ENCODE measurements around the gene SNX15.

The SNX15 gene

DNA sequence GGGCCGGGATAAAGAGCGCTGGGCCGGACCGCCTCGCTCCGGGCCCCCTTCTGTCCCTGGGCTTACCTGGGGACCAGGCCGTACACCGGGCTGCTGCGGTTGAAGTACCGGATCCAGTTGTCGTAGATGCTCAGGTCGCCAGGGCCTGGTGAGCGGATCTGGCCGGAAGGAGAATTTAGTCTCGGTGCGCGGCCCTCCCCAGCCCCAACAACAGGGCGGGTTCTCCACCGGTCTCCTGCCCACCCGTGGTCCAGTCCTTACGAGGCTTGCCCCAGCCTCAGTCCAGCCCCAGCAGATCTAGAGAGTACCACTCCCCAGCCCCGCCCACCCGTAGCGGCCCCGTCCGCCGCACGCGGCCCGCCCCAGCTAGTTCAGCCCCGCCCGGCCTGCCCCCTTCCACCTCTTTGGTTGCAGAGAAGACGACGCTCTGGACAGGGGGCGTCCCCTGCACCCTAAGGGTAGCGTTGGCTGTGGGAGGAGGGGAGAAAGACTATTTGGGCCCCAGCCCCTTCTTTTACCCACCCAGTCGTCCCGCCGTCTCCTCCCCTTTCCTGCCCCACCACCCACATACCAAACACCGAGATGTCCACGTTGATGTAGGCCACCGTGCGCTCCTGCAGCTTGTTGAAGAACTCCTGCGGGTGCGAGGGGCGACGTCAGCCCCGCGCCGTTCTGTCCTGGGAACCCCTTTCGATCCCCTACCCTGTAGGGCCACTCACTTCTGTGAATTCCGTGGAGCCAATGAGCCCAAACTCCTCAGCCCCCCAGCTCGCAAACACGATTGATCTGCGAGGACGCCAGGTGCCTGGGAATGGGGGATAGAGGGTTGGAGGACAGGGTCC, 20.6 kb downstream of the SNX15 start:
- in situ Hi-C loops (cut with MboI; ENCODE audit: low pct_unique_long_range_greater_than_20kb, low sequenced_read_pairs): no loop called here

DNA sequence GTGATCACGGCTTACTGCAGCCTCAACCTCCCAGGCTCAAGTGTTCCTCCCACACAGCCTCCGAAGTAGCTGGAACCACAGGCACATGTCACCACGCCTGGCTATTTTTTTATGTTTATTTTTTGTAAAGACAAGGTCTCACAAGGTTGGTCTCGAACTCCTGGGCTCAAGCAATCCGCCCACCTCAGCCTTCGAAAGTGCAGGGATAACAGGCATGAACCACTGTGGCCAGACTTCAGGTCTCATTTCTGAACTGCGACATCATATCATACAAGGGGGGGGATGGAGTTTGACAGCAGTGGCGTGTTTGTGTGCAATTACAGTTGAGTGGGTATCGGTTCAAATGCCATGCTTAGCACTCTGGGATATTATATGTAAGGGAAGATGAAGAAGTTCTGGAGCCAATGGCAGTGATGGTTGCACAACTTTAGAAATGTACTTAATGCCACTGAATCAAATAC, 24.2 kb downstream of the SNX15 start:
- in situ Hi-C loops (cut with MboI; ENCODE audit: low pct_unique_long_range_greater_than_20kb, low sequenced_read_pairs): no loop called here
- no peak for DNase-seq

More for the DNA sequence above, 20.6 kb downstream of the SNX15 start:
- no peak for DNase-seq

DNA sequence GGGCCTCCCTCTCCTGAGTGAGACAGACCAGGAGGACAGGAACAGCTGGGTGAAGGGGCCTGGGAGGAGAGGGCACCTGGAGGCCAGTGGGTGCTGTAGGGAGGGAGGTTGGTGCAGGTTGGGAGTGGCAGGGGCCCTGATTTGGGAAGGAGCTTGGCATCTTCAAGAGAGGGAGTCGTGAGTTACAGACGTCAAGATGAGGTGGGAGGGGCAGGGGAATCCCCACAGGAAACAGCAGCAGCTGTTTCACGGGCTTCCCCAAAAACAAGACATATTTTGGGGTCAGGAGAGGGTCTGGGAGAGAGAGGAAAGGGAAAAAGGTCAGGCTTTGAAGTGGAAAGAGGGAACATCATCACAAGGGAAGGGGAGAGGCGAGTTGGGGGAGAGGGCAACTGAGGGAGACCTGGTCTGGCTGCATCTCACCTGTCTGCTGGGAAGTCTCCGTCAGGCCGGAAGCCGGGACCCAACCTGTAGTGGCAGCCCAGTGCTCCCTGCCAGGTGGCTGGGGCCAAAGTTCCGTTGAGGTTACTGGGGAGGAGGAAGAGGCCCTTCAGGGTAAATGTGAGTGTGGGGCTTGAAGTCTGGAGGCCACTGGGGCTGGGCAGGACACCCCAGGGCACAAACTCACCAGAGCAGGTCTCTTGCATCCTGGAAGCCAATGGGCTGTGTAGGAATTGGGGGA, 26.7 kb downstream of the SNX15 start:
- no peak for DNase-seq
- in situ Hi-C loops (cut with MboI; ENCODE audit: low pct_unique_long_range_greater_than_20kb, low sequenced_read_pairs): no loop called here

DNA sequence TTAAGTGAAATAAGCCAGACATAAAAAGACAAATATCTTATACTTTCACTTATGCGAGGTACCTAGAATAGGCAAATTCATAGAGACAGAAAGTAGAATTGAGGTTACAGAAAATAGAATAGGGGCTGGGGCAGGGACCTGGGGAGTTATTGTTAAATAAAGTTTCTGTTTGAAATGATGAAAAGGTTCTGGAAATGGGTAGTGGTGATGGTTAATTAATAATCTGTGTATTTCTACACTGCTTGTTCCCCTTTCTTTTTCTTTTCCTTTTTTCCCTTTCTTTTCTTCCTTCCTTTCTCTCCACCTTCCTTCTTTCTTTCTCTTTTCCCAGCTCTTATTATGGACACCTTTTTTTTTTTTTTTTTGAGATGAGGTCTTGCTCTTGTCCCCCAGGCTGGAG, 28.3 kb downstream of the SNX15 start:
- in situ Hi-C loops (cut with MboI; ENCODE audit: low pct_unique_long_range_greater_than_20kb, low sequenced_read_pairs): no loop called here

DNA sequence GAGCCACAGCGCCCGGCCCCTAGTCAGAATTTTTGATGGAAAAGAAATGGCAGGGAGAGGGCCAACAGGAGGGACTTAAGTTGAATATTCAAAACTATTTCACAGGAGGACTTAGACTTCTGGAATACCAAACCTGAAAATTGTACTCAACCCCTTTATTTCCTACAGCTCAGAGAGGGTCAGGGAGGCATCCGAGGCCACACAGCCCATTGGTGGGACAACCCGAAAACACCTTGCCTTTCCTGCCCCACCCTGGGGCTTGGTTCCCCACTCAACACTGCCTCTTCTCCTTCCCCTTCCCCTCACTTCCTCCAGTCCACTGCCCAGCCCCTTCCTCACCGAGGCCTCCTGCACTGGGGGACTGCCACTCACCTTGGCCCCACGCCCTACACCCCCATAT, 29.8 kb downstream of the SNX15 start:
- DNase-seq: no peak
- in situ Hi-C loops (cut with MboI; ENCODE audit: low pct_unique_long_range_greater_than_20kb, low sequenced_read_pairs): no loop called here

More for the DNA sequence above, 28.3 kb downstream of the SNX15 start:
- DNase-seq: no peak

DNA sequence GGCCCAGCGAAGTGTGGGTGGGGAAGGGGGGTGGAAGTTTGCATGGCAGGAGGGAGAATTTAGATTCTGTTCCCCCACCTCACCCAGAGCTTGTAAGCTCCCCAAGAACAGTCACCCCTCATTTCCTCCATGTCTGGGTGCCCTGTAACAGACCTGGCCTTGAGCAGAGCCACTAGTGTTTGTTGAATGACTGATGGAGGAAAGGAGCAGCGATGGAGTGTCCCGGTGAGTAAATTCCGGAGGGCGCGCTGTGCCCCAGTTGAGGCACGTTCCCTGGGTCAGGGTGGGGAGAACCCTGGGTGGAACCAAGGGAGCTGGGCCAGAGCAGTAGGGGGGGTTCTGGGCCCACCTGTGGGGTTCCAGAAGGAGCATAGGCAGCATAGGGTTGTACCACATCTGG, 30.3 kb downstream of the SNX15 start:
- DNase-seq: no peak
- in situ Hi-C loops (cut with MboI; ENCODE audit: low pct_unique_long_range_greater_than_20kb, low sequenced_read_pairs): no loop called here

DNA sequence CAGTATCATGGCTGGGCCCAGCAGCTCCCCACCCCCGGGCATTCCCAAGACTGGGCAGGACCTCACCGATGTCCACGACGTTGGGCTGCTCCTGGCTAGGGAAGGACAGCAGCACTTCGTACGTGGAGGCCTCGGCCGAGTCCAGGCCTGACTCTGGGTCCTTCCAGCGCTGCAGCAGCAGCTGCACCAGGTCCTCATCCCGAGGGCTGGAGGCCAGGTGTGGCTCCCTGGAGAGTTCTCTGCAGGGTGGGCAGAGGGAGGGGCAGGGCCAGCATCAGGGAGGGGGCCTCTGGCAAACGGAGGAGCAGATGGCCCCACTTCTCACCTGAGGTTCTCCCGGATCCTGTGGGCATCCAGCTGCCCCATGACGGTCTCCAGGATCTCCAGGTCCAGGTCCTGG, 30.8 kb downstream of the SNX15 start:
- in situ Hi-C loops (cut with MboI; ENCODE audit: low pct_unique_long_range_greater_than_20kb, low sequenced_read_pairs): no loop called here
- DNase-seq: no peak

DNA sequence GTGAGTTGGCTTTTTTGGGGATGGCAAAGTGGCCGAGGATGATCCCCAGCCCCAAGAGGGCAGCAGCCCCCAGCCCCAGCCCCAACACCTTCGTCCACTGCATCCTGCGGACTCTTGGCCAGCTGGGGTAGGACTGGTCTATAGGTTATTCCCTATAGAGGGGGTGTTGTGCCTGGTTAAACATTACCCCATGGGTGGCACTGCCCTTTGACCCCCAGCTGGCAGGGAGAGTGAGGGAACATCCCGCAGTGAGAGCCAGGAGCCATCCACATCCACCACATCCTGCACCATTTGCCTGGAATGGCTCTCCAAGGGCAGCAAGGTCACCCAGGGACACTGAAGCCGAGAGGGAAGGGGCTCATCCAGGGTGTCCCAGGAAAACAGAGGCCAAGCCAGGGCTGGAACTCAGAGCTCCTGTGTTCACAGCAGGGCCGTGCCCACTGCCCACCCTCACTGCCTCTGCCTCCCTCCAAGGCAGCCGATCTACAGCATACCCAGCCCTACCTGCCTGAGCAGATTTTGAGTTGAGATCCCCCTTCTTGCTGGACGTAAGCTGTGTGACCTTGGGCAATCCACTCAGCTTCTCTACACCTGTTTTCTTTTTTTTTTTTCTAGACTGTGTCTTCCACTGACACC, 31.3 kb downstream of the SNX15 start, which contains the start of gene NAALADL1:
TSS of gene NAALADL1 (minus strand) at position 135 of the 636 bp plus-strand sequence. CDS start at position 103, 32 bp downstream.
- in situ Hi-C loops (cut with MboI; ENCODE audit: low pct_unique_long_range_greater_than_20kb, low sequenced_read_pairs): no loop called here

DNA sequence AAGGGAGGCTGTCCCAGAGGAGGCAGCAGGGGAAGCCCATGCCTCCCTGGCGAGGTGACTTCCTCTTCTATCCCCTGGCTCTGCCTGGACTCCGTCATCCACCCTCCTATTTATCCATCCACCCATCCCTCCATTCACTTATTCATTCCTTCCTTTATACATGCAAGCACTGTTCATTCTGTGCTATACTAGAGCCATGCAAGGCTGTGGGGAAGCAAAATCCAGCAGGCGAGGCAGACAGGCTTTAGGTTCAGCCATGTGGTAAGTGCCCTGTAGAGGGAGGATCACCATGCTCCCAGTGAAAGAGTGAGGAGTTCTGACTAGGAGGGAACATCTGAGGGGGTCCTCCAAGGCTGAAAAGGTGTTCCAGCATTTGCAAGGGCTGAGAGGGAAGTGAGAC, 32.3 kb downstream of the SNX15 start:
- in situ Hi-C loops (cut with MboI; ENCODE audit: low pct_unique_long_range_greater_than_20kb, low sequenced_read_pairs): no loop called here

More for the DNA sequence above, 31.3 kb downstream of the SNX15 start, which contains the start of gene NAALADL1:
- no peak for DNase-seq

DNA sequence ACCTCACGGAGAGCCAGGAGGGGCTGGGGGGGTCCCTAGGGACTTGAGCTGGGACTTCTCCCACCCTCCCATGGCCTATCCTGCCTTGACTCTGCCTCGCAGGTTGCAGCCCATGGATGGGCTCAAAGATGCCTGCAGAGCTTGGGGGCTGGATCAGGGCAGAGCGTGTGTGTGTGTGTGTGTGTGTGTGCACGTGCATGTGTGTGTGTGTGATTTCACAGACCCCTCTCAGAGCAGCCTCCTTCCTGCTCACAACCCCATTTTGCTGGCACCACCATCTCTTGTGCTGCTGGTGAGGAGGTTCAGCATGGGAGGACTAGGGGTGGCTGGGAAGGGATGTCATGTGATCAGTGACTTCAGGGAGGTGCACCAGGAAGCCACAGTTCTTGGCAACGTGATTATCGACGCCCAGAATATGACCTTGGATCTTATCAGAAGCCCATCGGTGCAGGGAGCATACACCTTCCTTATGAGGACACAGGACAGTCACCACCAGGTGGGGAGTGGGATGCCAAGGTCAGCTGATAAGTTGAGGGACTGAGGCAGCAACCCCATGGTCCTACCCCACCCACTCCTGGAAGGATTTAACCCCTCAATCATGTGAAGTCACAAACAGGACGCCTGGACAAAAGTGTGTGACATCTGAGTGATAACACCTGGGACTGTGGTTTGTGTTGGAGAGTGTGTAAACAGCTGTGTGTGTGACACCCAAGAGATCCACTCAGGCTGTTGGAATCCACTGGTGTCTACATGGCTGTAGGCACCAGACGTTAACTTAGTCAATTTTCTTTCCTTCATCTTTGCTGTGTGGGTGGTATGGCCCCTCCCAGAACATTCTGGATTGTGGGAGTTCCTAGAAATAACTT, 33.0 kb downstream of the SNX15 start:
- in situ Hi-C loops (cut with MboI; ENCODE audit: low pct_unique_long_range_greater_than_20kb, low sequenced_read_pairs): no loop called here
- no peak for DNase-seq

More for the DNA sequence above, 32.3 kb downstream of the SNX15 start:
- DNase-seq: no peak

DNA sequence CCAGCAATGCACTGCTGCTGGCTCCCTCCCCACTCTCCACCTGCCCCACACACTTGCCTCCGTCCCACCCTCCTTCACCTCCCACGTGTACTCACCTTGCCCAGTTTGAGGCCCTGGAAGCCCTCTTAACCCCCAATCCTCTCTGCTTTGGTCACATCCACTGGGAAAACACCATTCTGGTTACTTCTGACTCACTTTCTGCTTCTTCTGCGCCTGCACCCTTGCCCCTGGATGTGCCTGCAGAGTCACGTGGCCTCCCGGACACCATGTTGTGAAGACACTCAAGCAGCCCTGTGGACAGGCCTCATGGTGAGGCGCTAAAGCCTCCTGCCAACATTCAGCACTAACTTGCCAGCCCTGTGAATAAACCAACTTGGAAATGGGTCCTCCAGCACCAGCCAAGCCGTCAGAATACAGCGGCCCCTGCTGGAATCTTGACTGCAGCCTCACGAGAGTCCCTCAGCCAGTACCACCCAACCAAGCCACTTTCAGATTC, 33.7 kb downstream of the SNX15 start:
- no peak for DNase-seq

DNA sequence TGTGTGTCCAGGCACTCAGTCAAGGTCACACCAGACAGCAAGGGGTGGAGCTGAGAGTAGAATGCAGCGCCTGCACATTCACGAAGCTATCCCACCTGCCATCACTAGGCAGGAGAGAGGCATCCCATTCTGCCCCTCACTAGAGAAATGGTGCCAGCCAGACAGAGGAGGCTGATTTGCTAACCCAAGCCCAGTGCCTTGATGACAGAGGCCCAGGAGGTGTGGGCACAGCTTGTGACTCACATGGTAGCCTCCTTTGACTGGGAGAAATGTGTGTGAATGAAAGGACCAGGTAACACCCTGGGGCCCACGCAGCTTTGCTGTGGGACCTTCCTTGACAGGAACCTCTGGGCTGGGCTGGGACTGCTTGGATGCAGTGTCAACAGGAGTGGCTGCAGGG, 36.3 kb downstream of the SNX15 start:
- in situ Hi-C loops (cut with MboI; ENCODE audit: low pct_unique_long_range_greater_than_20kb, low sequenced_read_pairs): no loop called here
- DNase-seq: no peak

More for the DNA sequence above, 33.7 kb downstream of the SNX15 start:
- in situ Hi-C loops (cut with MboI; ENCODE audit: low pct_unique_long_range_greater_than_20kb, low sequenced_read_pairs): no loop called here

DNA sequence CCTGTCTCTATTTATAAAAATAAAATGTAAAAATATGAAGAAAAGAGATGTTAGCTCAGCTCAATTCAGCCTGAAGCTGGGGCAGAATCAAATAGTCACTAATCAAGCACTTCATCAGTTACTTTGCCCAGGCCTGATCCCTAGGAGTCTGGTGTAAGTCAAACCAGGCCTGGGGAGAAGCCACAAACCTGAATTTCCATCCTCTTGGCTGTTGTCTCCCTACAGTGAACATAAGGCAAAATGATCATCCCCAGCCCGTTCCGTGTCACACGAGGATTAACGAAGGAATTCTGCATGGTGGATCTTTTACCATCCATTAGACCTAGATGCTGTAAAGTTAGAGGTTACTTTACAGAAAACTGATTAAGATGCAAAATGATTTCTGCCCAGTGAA, 37.6 kb downstream of the SNX15 start:
- in situ Hi-C loops (cut with MboI; ENCODE audit: low pct_unique_long_range_greater_than_20kb, low sequenced_read_pairs): no loop called here
- no peak for DNase-seq

DNA sequence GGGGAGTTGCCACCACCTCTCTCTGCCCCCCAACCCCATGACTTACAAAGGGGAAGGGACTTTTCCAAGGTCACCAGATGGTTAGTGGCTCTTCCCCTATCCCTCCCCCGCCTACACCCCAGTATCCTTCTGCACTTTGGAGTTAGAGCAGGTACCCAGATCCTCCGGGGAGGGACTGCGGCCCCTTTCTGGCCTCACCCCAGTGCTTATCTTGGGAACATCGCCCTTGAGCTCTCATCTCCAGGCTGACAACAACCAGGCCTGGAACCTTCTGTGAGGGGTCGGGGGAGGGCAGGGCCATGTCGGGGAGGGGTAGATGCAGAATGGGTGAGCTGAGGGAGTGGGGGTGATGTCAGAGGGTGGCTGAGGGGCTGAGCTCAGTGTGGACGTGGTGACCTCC, 38.6 kb downstream of the SNX15 start:
- DNase-seq: no peak
- in situ Hi-C loops (cut with MboI; ENCODE audit: low pct_unique_long_range_greater_than_20kb, low sequenced_read_pairs): no loop called here

DNA sequence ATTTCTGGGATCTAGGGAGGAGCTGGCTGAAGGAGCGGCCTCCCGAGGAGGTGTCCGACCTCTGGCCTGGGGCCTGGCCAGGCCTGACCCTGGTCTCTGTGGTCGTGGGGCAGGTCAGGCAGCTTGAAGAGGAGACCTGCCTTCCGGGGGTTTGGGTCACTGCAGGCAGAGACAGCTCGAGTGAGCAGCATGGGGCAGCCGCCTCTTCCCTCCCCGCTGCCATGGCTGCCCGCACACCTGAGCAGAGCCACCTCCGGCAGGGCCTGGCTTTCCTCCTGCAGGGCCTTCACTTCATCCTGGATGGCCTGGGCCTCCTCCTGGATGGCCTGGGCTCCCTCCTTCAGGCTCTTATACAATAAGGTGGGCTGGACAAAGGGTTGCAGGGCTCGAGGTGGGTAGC, 39.1 kb downstream of the SNX15 start:
- DNase-seq: no peak
- in situ Hi-C loops (cut with MboI; ENCODE audit: low pct_unique_long_range_greater_than_20kb, low sequenced_read_pairs): no loop called here

DNA sequence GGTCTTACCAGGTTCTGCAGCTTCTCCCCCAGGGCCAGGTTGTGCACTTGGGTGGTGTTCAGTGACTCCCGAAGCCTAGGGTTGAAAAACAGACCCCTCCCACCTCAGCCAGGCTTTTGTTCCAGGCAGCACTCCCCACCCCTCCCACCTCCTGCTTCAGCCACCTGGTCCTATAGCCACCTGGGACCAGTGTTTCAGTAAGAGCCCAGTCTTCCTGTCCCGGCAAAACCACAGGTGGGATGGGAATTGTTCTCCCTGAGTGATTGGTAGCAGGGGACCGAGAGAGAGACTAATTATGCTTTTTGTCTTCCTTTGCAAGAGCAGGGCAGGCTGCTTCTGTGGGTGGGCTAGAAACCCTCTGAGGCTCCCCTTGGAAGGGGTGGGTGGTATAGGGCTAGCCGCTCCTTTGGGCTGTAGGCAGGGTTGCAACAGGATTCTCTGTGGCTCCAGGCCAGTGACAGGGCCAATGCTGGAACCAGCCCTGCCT, 39.6 kb downstream of the SNX15 start:
- in situ Hi-C loops (cut with MboI; ENCODE audit: low pct_unique_long_range_greater_than_20kb, low sequenced_read_pairs): no loop called here
- DNase-seq: no peak

DNA sequence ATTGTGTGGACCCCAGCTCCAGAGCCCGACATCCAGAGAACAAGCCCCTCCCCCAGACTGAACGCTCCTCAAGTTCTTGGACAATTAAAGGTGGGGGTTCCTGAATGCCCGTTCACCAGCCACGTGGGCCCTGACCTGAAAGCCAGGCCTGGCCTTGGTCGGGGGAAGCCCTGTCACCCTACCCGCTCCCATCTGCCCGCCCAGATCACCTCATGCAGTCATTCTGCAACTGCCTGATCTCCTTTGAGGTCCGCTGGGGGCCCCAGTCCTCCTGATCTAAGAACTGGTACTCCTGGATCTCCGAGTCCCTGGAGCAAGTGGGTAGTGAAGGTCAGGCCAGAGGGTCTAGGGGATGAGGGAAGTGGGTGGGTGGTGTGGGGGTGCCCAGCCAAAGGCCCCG, 40.2 kb downstream of the SNX15 start:
- in situ Hi-C loops (cut with MboI; ENCODE audit: low pct_unique_long_range_greater_than_20kb, low sequenced_read_pairs): no loop called here
- no peak for DNase-seq

DNA sequence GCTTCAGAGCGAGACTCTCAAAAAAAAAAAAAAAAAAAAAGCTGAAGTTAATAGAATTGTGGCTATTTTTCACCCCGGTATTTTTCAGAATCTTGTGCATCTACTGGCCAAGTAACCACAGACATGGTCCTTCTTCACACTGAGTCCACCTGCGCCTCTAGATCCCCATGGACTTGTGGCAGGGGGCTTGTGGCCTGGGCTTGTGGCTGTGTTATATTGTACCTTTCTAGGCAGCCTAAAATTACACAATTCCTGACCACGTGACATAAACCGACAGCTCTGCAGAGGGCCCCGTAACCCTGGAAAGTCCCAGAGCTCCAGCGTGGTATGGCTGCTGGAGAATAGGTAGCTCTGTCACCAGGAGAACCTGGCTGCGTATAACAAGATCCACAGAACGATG, 42.0 kb downstream of the SNX15 start:
- no peak for DNase-seq
- in situ Hi-C loops (cut with MboI; ENCODE audit: low pct_unique_long_range_greater_than_20kb, low sequenced_read_pairs): no loop called here

All from KBM-7 (cell line).